Adrenal gland (tissue), 5 donors: Measurements from ENCODE around the gene AKR1A1.

Source experiments
- POLR2A ChIP-seq, 2 donors: fragments of 450-650 bp; IDR thresholded peaks; one replicate each; pipeline ENCODE4 v1.6.1; 2017; ENCODE audit warnings: antibody characterized with exemption in 2 of 2, mild to moderate bottlenecking in 2 of 2, moderate library complexity in 1 of 2
- TF ChIP-seq, protein P1 (sequence below), 6 experiments: fragments of 450-650 bp in 4 of 6; fragments of 200-600 bp in 2 of 6; sonication (generic) in 1 of 6; IDR thresholded peaks; 1 replicate in 5 of 6; 2 replicates in 1 of 6; pipeline versions ENCODE4 v1.5.1 to v1.8.0; 2016 to 2021; ENCODE audit warnings: antibody characterized with exemption in 6 of 6, mild to moderate bottlenecking in 2 of 6, moderate library complexity in 1 of 6
- donor health status: DM: no; HTN: no; CAD: no.

DNA sequence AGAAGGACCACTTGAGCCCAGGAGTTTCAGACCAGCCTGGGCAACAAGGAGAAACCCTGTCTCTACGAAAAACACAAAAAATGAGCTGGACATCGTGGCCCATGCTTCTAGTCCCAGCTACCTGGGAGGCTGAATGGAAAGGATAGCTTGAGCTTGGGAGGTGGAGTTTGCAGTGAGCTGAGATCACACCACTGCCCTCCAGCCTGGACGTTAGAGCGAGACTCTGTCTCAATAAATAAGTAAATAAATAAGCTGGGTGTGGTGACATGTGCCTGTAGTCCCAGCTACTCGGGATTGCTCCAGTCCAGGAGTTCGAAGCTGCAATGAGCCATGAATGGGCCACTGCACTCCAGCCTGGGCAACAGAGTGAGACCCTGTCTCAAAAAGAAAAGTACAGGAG lies 3.6 kb downstream of the AKR1A1 start:
- no peak for TF ChIP-seq POLR2A (IDR thresholded peaks at IDR 0.05)
- TF ChIP-seq, protein P1, sequence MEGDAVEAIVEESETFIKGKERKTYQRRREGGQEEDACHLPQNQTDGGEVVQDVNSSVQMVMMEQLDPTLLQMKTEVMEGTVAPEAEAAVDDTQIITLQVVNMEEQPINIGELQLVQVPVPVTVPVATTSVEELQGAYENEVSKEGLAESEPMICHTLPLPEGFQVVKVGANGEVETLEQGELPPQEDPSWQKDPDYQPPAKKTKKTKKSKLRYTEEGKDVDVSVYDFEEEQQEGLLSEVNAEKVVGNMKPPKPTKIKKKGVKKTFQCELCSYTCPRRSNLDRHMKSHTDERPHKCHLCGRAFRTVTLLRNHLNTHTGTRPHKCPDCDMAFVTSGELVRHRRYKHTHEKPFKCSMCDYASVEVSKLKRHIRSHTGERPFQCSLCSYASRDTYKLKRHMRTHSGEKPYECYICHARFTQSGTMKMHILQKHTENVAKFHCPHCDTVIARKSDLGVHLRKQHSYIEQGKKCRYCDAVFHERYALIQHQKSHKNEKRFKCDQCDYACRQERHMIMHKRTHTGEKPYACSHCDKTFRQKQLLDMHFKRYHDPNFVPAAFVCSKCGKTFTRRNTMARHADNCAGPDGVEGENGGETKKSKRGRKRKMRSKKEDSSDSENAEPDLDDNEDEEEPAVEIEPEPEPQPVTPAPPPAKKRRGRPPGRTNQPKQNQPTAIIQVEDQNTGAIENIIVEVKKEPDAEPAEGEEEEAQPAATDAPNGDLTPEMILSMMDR (IDR thresholded peaks at IDR 0.05), result no peak
